ENCODE measurements around the gene LY6G6D.

The LY6G6D gene

GRCh38 chr6:31677955-31678354 lies 37.2 kb upstream of the LY6G6D start:
- no peak overlapping the region for H3K27ac ChIP-seq
- TF ChIP-seq, protein P1, sequence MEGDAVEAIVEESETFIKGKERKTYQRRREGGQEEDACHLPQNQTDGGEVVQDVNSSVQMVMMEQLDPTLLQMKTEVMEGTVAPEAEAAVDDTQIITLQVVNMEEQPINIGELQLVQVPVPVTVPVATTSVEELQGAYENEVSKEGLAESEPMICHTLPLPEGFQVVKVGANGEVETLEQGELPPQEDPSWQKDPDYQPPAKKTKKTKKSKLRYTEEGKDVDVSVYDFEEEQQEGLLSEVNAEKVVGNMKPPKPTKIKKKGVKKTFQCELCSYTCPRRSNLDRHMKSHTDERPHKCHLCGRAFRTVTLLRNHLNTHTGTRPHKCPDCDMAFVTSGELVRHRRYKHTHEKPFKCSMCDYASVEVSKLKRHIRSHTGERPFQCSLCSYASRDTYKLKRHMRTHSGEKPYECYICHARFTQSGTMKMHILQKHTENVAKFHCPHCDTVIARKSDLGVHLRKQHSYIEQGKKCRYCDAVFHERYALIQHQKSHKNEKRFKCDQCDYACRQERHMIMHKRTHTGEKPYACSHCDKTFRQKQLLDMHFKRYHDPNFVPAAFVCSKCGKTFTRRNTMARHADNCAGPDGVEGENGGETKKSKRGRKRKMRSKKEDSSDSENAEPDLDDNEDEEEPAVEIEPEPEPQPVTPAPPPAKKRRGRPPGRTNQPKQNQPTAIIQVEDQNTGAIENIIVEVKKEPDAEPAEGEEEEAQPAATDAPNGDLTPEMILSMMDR (IDR thresholded peaks at IDR 0.05): no peak
- no peak for TF ChIP-seq ZFX (IDR thresholded peaks at IDR 0.05; ENCODE audit: borderline replicate concordance)

GRCh38 chr6:31680226-31681134 lies 34.7 kb upstream of the LY6G6D start, which contains the start of gene LY6G5C:
TSS of gene LY6G5C (minus strand) at chr6:31681067. CDS start at chr6:31680373, 694 bp downstream.
- TF ChIP-seq, protein P1 (IDR thresholded peaks at IDR 0.05): peak; percentile 79
- no peak for TF ChIP-seq ZFX (IDR thresholded peaks at IDR 0.05; ENCODE audit: borderline replicate concordance)
- H3K27ac ChIP-seq: peak within 1 kb of the TSS; percentile 31; the same call in 1 of the 2 replicates

- peak overlapping the region; percentile 31; the same call in 1 of the 2 replicates for H3K27ac ChIP-seq
- no peak for TF ChIP-seq ZFX (IDR thresholded peaks at IDR 0.05; ENCODE audit: borderline replicate concordance)
- TF ChIP-seq, protein P1 (IDR thresholded peaks at IDR 0.05): no peak
These were observed 33.9 kb upstream of the LY6G6D start for GRCh38 chr6:31681135-31681671.

- no peak overlapping the region for H3K27ac ChIP-seq
- TF ChIP-seq, protein P1 (IDR thresholded peaks at IDR 0.05): no peak
- TF ChIP-seq ZFX (IDR thresholded peaks at IDR 0.05; ENCODE audit: borderline replicate concordance): no peak
These were observed 31.6 kb upstream of the LY6G6D start for GRCh38 chr6:31683591-31683990.

DNA sequence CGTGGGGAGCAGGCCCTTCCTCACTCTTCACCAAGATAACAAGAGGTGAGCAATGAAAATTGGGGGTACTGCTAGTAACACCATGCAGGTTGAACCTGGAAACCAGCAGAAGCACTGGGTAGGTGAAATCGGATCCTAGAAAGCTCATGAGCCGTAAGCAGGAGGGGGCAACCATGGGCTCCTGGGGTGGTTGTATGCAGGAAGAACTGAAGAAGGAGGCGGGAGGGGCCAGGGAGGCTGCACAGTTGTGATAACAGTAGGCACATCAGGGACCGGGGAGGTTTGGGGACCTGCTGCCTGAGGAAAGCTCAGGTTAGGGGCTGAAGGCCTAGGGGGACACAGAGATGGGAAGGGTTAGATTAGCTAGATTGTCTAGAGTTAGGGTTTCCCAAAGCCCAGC lies 28.7 kb upstream of the LY6G6D start:
- TF ChIP-seq, protein P1 (IDR thresholded peaks at IDR 0.05): no peak
- TF ChIP-seq ZFX (IDR thresholded peaks at IDR 0.05; ENCODE audit: borderline replicate concordance): no peak
- no peak overlapping the region for H3K27ac ChIP-seq

- H3K27ac ChIP-seq: no peak overlapping the region
- TF ChIP-seq ZFX (IDR thresholded peaks at IDR 0.05; ENCODE audit: borderline replicate concordance): no peak
- TF ChIP-seq, protein P1 (IDR thresholded peaks at IDR 0.05): no peak
These were observed 27.8 kb upstream of the LY6G6D start for GRCh38 chr6:31687321-31687720.

Data from 22Rv1 (cell line).